Liver (tissue), 9 donors: ENCODE measurements around the gene TTC38. TPM values are rescaled to one million over a fixed set of nuclear protein-coding genes. Genes with fewer than 3 reads are reported as not detected.

Experiments used
- DNase-seq: peaks from one replicate; pipeline ENCODE4 v3.0.0-alpha.2; 2017; ENCODE audit warnings: low spot score
- H3K27ac ChIP-seq, 2 donors: one replicate each; pipeline ENCODE4 v1.7.0; 2013; ENCODE audit warnings: inconsistent platforms in 2 of 2, low read length in 2 of 2, control low read depth in 1 of 2, low read depth in 1 of 2, mild to moderate bottlenecking in 1 of 2
- H3K27me3 ChIP-seq, 4 donors: one replicate each; pipeline versions ENCODE4 v1.6.1 to v1.7.0; 2013; ENCODE audit warnings: low read length in 3 of 4, inconsistent platforms in 1 of 4, mild to moderate bottlenecking in 1 of 4, moderate library complexity in 1 of 4; ENCODE audit not compliant: control insufficient read depth in 4 of 4, insufficient read depth in 4 of 4
- H3K36me3 ChIP-seq, 4 donors: one replicate each; pipeline versions ENCODE4 v1.6.1 to v1.7.0; 2013; ENCODE audit warnings: low read length in 3 of 4, mild to moderate bottlenecking in 3 of 4, low read depth in 1 of 4, moderate library complexity in 1 of 4; ENCODE audit not compliant: control insufficient read depth in 4 of 4, insufficient read depth in 3 of 4
- H3K4me1 ChIP-seq, 4 donors: one replicate each; pipeline versions ENCODE4 v1.6.1 to v1.7.0; 2013; ENCODE audit warnings: low read length in 3 of 4, mild to moderate bottlenecking in 3 of 4, moderate library complexity in 1 of 4; ENCODE audit not compliant: control insufficient read depth in 4 of 4, insufficient read depth in 4 of 4
- H3K4me3 ChIP-seq, 3 donors: one replicate each; pipeline versions ENCODE4 v1.6.1 to v1.7.0; 2013; ENCODE audit warnings: low read length in 3 of 3, control low read depth in 1 of 3, low read depth in 1 of 3, mild to moderate bottlenecking in 1 of 3
- H3K9ac ChIP-seq, 2 donors: one replicate each; pipeline ENCODE4 v1.7.0; 2013; ENCODE audit warnings: low read length in 2 of 2, mild to moderate bottlenecking in 2 of 2, moderate library complexity in 2 of 2, control low read depth in 1 of 2, low read depth in 1 of 2
- H3K9me3 ChIP-seq, 4 donors: one replicate each; pipeline versions ENCODE4 v1.6.1 to v1.7.0; 2013; ENCODE audit warnings: low read length in 3 of 4; ENCODE audit not compliant: control insufficient read depth in 4 of 4
- ATF3 ChIP-seq: IDR thresholded peaks from 2 replicates; pipeline ENCODE4 v1.6.1; 2016; ENCODE audit warnings: antibody characterized with exemption
- CTCF ChIP-seq: fragments of 150-350 bp; IDR thresholded peaks from 2 replicates; pipeline ENCODE4 v1.5.1; 2017; ENCODE audit warnings: improper control_type of control experiment, low read depth, low read length; ENCODE audit not compliant: missing input control
- EGR1 ChIP-seq, 2 donors: IDR thresholded peaks; 2 replicates each; pipeline ENCODE4 v1.6.1; 2016 to 2018; ENCODE audit warnings: antibody characterized with exemption in 2 of 2, low read depth in 2 of 2
- FOXA1 ChIP-seq: IDR thresholded peaks from 2 replicates; pipeline ENCODE4 v1.6.1; 2016; ENCODE audit warnings: antibody characterized with exemption
- FOXA2 ChIP-seq: IDR thresholded peaks from 2 replicates; pipeline ENCODE4 v1.6.1; 2016; ENCODE audit warnings: antibody characterized with exemption
- GABPA ChIP-seq, 2 donors: IDR thresholded peaks in 1 of 2; conservative IDR thresholded peaks in 1 of 2; 2 replicates each; pipeline ENCODE4 v1.6.1; 2016; ENCODE audit warnings: antibody characterized with exemption in 2 of 2, mild to moderate bottlenecking in 1 of 2, moderate library complexity in 1 of 2
- HNF4A ChIP-seq, 2 donors: conservative IDR thresholded peaks; 2 replicates each; pipeline ENCODE4 v1.6.1; 2016; ENCODE audit warnings: antibody characterized with exemption in 2 of 2, mild to moderate bottlenecking in 2 of 2
- HNF4G ChIP-seq: IDR thresholded peaks from 2 replicates; pipeline ENCODE4 v1.6.1; 2016; ENCODE audit warnings: antibody characterized with exemption
- MAX ChIP-seq: IDR thresholded peaks from 2 replicates; pipeline ENCODE4 v1.6.1; 2016; ENCODE audit warnings: antibody characterized with exemption
- NR2F2 ChIP-seq: IDR thresholded peaks from 2 replicates; pipeline ENCODE4 v1.6.1; 2016; ENCODE audit warnings: antibody characterized with exemption
- RAD21 ChIP-seq, 2 donors: IDR thresholded peaks; 2 replicates each; pipeline ENCODE4 v1.6.1; 2016; ENCODE audit warnings: antibody characterized with exemption in 2 of 2, mild to moderate bottlenecking in 2 of 2
- RXRA ChIP-seq, 2 donors: IDR thresholded peaks; 2 replicates each; pipeline ENCODE4 v1.6.1; 2017 to 2018; ENCODE audit warnings: antibody characterized with exemption in 2 of 2, mild to moderate bottlenecking in 1 of 2
- SP1 ChIP-seq: IDR thresholded peaks from 2 replicates; pipeline ENCODE4 v1.6.1; 2018; ENCODE audit warnings: antibody characterized with exemption, mild to moderate bottlenecking
- TAF1 ChIP-seq: conservative IDR thresholded peaks from 2 replicates; pipeline ENCODE4 v1.6.1; 2016; ENCODE audit warnings: antibody characterized with exemption, mild to moderate bottlenecking
- YY1 ChIP-seq: IDR thresholded peaks from 2 replicates; pipeline ENCODE4 v1.6.1; 2016; ENCODE audit warnings: antibody characterized with exemption, mild to moderate bottlenecking
- ZBTB33 ChIP-seq: IDR thresholded peaks from 2 replicates; pipeline ENCODE4 v1.6.1; 2016; ENCODE audit warnings: antibody characterized with exemption
- WGBS: extraction: QIAGEN DNeasy Blood & Tissue Kit; methylation state at CpG from one replicate; pipeline ENCODE4 v1.1.7; 2013; 5-methylcytosine and 5-hydroxymethylcytosine counted together
- polyA plus RNA-seq, 2 donors: library from polyadenylated mRNA; stranded (reverse) in 1 of 2; unstranded in 1 of 2; fragments of 200-250 nt in 1 of 2; fragments of >200 nt in 1 of 2; fragmentation: Nextera tagmentation in 1 of 2; extraction: Ambion mirVana in 1 of 2; gene quantifications; one replicate each; pipeline versions ENCODE4 v1.2.1 to v1.2.3, GENCODE V29; 2013 to 2015
- total RNA-seq, 2 donors: library from RNA; depleted of rRNA; stranded (reverse); fragments of >200 nt; gene quantifications; one replicate each; pipeline ENCODE4 v1.2.3, GENCODE V29; 2014
- donor health status: healthy.
- donor health status: healthy.
- donor health status: healthy.
- donor health status: healthy.
- donor health status: healthy.

TTC38 gene
- total and polyA plus RNA-seq, 4 donors = 63.9 to 389 (median 128) TPM

GRCh38 chr22:46290843-46291785, 23.3 kb downstream of the TTC38 start:
- Histone ChIP-seq H3K27me3 (no peaks in the 10 kb centered on the region), H3K9me3 (no peaks in the 10 kb centered on the region), H3K9ac (no peak overlapping the region), H3K4me3 (no peak overlapping the region), H3K36me3 (peaks cover 30 to 70% (median 54%) of the 10 kb centered on the region in 4 donors), H3K4me1 (peaks cover under 1 to 16% (median 6%) of the 10 kb centered on the region in 4 donors), H3K27ac (no peak overlapping the region)
- no peak for DNase-seq
- no peak for TF ChIP-seq EGR1 (IDR thresholded peaks at IDR 0.05; ENCODE audit: low read depth in 2 of 2)
- TF ChIP-seq CTCF = no peak
- TF ChIP-seq FOXA1 = no peak
- TF ChIP-seq YY1 = no peak
- no peak for TF ChIP-seq GABPA (IDR thresholded peaks at IDR 0.05 in 1 of 2, conservative IDR thresholded peaks at IDR 0.05 in 1 of 2)
- TF ChIP-seq RAD21 (IDR thresholded peaks at IDR 0.05) = no peak
- no peak for TF ChIP-seq TAF1
- no peak for TF ChIP-seq NR2F2
- TF ChIP-seq ATF3 = no peak
- TF ChIP-seq ZBTB33 = no peak
- WGBS = 97% methylated on average over 23 of the region's 23 CpGs

- WGBS = 98% methylated on average over 3 of the region's 3 CpGs
Observed at GRCh38 chr22:46292173-46292572, 24.4 kb downstream of the TTC38 start.

More at GRCh38 chr22:46292173-46292572, 24.4 kb downstream of the TTC38 start:
- TF ChIP-seq EGR1 (IDR thresholded peaks at IDR 0.05; ENCODE audit: low read depth in 2 of 2) (no peak), YY1 (no peak), FOXA1 (no peak), ATF3 (no peak), CTCF (no peak), ZBTB33 (no peak), SP1 (no peak), TAF1 (no peak), MAX (no peak), RAD21 (IDR thresholded peaks at IDR 0.05) (no peak), RXRA (IDR thresholded peaks at IDR 0.05) (no peak), NR2F2 (no peak), FOXA2 (no peak), HNF4A (conservative IDR thresholded peaks at IDR 0.05) (no peak), HNF4G (no peak)
- H3K9ac ChIP-seq = no peak overlapping the region
- H3K4me1 ChIP-seq = peaks cover 6 to 26% (median 14%) of the 10 kb centered on the region in 4 donors
- no peaks in the 10 kb centered on the region for H3K27me3 ChIP-seq
- H3K9me3 ChIP-seq = no peaks in the 10 kb centered on the region
- peaks cover 23 to 60% (median 44%) of the 10 kb centered on the region in 4 donors for H3K36me3 ChIP-seq
- no peak overlapping the region for H3K27ac ChIP-seq
- DNase-seq = no peak
- H3K4me3 ChIP-seq = no peak overlapping the region
